Measurements from ENCODE around the gene FANK1.
A peak's percentile ranks its signal among the peaks of the same experiment; 100 is the strongest.
"Not testable (repeated sequence)": the region's sequence is repeated elsewhere in the genome, so short reads cannot be mapped to it uniquely, and the experiment has no call there.

Gene FANK1

GRCh38 chr10:125933693-125934092, 37.3 kb downstream of the FANK1 start:
- DNase-seq: no peak

- DNase-seq: no peak
These were observed 40.0 kb downstream of the FANK1 start for GRCh38 chr10:125936331-125936730.

- no peak for DNase-seq
These were observed 44.2 kb downstream of the FANK1 start for GRCh38 chr10:125940515-125940914.

- no peak for DNase-seq
These were observed 54.9 kb downstream of the FANK1 start for GRCh38 chr10:125951290-125951689.

- DNase-seq: peak in 2 of 4 experiments; percentile 6 to 10
These were observed 57.5 kb downstream of the FANK1 start for GRCh38 chr10:125953778-125954385.

- no peak for DNase-seq
These were observed 59.4 kb downstream of the FANK1 start for GRCh38 chr10:125955766-125956165.

GRCh38 chr10:125961743-125962142, 65.4 kb downstream of the FANK1 start:
- no peak for DNase-seq

GRCh38 chr10:125962200-125962599, 65.8 kb downstream of the FANK1 start:
- DNase-seq: no peak

- DNase-seq: no peak
These were observed 68.2 kb downstream of the FANK1 start for GRCh38 chr10:125964558-125964957.

- no peak for DNase-seq
These were observed 71.2 kb downstream of the FANK1 start for GRCh38 chr10:125967533-125967932.

GRCh38 chr10:125970077-125970630, 73.8 kb downstream of the FANK1 start:
- not testable (repeated sequence) for DNase-seq

- peak in 2 of 4 experiments; percentile 8 to 15 for DNase-seq
These were observed 80.7 kb downstream of the FANK1 start for GRCh38 chr10:125976960-125977605.

- no peak for DNase-seq
These were observed 83.6 kb downstream of the FANK1 start for GRCh38 chr10:125979976-125980375.

- peak in 1 of 4 experiments; percentile 2 for DNase-seq
These were observed 84.2 kb downstream of the FANK1 start for GRCh38 chr10:125980521-125981035.

GRCh38 chr10:125982260-125982948, 86.0 kb downstream of the FANK1 start:
- DNase-seq: peak; percentile 75 to 90 (median 86)

- DNase-seq: no peak
These were observed 86.8 kb downstream of the FANK1 start for GRCh38 chr10:125983161-125983560.

GRCh38 chr10:125983656-125984055, 87.3 kb downstream of the FANK1 start:
- DNase-seq: no peak

- no peak for DNase-seq
These were observed 88.0 kb downstream of the FANK1 start for GRCh38 chr10:125984346-125984745.

GRCh38 chr10:125984865-125985495, 88.6 kb downstream of the FANK1 start:
- DNase-seq: peak; percentile 17 to 63 (median 36)

- DNase-seq: peak; percentile 35 to 81 (median 70)
These were observed 89.3 kb downstream of the FANK1 start for GRCh38 chr10:125985557-125986240.

GRCh38 chr10:125989791-125990190, 93.4 kb downstream of the FANK1 start:
- DNase-seq: no peak

GRCh38 chr10:125990974-125991373, 94.6 kb downstream of the FANK1 start:
- no peak for DNase-seq

Data from suppressor macrophage (primary cell).